Cerebellar nuclear complex (tissue), 1 donor: ENCODE data around the gene CHST7.
"Not testable (repeated sequence)": the region's sequence is repeated elsewhere in the genome, so short reads cannot be mapped to it uniquely, and the experiment has no call there.

Experiments
- DNase-seq, 2 experiments: peaks; one replicate each; lab custom pipeline; 2025; lab: John Stamatoyannopoulos, UW

The CHST7 gene

GRCh38 chrX:46573331-46573891, at the start of gene CHST7:
Gene CHST7 (plus strand): TSS chrX:46573765. CDS start chrX:46573932, 167 bp downstream.
- DNase-seq: no peak

GRCh38 chrX:46528640-46529039, 44.9 kb upstream of the CHST7 start:
- DNase-seq: not testable (repeated sequence)

GRCh38 chrX:46529740-46530403, 43.7 kb upstream of the CHST7 start:
- not testable (repeated sequence) for DNase-seq

- not testable (repeated sequence) for DNase-seq
These were observed 43.1 kb upstream of the CHST7 start for GRCh38 chrX:46530404-46530908.

GRCh38 chrX:46531442-46531841, 42.1 kb upstream of the CHST7 start:
- DNase-seq: no peak

- DNase-seq: no peak
These were observed 30.1 kb upstream of the CHST7 start for GRCh38 chrX:46543441-46543840.

GRCh38 chrX:46544527-46544926, 29.0 kb upstream of the CHST7 start:
- not testable (repeated sequence) for DNase-seq

- peak in 1 of 2 experiments; percentile 77 for DNase-seq
These were observed 28.2 kb upstream of the CHST7 start, which contains the start of gene ZNF674 for GRCh38 chrX:46545111-46546005. Gene ZNF674 (minus strand): TSS chrX:46545421. CDS start chrX:46542087, 3,334 bp downstream.

- DNase-seq: no peak
These were observed 25.7 kb upstream of the CHST7 start for GRCh38 chrX:46547857-46548256.

- DNase-seq: no peak
These were observed 23.7 kb upstream of the CHST7 start for GRCh38 chrX:46549914-46550313.

- no peak for DNase-seq
These were observed 22.0 kb upstream of the CHST7 start for GRCh38 chrX:46551494-46552128.

- DNase-seq: no peak
These were observed 19.6 kb upstream of the CHST7 start for GRCh38 chrX:46553935-46554334.

GRCh38 chrX:46554942-46555341, 18.6 kb upstream of the CHST7 start:
- no peak for DNase-seq

GRCh38 chrX:46559062-46559461, 14.5 kb upstream of the CHST7 start:
- no peak for DNase-seq

GRCh38 chrX:46561824-46562657, 11.5 kb upstream of the CHST7 start:
- no peak for DNase-seq

- DNase-seq: no peak
These were observed 6.2 kb upstream of the CHST7 start for GRCh38 chrX:46567388-46567787.

- no peak for DNase-seq
These were observed 3.9 kb upstream of the CHST7 start for GRCh38 chrX:46569621-46570020.

GRCh38 chrX:46571423-46572339, 1.9 kb upstream of the CHST7 start:
- DNase-seq: no peak

GRCh38 chrX:46572340-46572936, 1.1 kb upstream of the CHST7 start:
- DNase-seq: no peak
